Stimulated activated naive CD4-positive, alpha-beta T cell (primary cell): Measurements from ENCODE around the gene STARD3NL.
"Not testable (repeated sequence)": the region's sequence is repeated elsewhere in the genome, so short reads cannot be mapped to it uniquely, and the experiment has no call there.

Experiments used
- DNase-seq, 6 experiments: peaks; one replicate each; lab custom pipeline; 2025; lab: John Stamatoyannopoulos, UW

STARD3NL gene

DNA sequence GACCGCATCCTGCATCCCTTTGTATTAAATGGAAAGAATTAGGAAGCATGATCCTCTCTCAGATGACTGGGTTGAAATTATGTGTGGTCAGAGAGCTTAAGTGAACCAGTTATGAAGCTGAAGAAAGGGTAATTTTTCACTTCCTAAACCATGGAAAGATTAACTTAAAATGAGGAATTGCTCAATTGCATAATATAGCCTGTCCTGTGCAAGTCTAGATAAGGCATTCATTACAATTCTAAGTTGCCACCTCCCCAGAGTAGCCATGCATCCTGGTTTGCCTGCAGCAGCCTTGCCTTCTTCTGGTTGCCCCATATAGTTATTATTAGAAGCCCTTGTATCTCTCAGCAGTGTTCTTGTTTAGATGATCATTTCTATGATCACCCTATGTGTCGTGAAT, 45.3 kb downstream of the STARD3NL start:
- DNase-seq: no peak

DNA sequence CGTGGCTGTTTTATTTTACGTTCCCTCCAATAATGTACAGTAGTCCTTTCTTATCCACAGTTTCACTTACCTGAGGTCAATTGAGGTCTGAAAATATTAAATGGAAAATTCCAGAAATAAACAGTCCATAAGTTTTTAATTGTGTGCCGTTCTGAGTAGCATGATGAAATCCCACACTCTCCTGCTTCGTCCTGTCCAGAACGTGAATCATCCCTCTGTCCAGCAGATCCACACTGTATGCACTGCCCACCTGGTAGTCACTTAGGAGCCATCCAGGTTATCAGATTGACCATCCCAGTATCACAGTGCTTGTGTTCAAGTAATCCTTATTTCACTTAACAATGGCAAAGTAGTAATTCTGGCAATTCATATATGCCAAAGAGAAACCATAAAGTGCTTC, 46.3 kb downstream of the STARD3NL start:
- DNase-seq: no peak

DNA sequence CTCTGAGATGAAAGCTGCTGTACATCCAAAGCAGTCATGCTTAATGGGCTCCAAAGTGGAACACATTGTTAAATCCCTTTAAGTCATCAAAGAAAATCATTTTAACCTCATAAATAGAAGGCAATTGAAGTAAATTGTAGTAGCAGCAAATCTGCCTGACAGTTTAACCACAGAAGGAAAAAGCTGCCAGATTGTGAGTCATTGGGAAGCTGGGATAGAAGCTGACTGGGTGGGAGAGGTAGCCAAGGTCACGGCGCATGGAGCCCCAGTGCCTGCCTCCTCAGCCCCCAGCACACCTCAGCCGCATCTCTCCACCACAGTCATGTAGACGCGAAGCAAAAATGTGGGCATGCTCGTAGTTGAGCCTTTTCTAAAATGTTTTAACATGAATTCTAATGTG, 51.3 kb downstream of the STARD3NL start:
- no peak for DNase-seq

DNA sequence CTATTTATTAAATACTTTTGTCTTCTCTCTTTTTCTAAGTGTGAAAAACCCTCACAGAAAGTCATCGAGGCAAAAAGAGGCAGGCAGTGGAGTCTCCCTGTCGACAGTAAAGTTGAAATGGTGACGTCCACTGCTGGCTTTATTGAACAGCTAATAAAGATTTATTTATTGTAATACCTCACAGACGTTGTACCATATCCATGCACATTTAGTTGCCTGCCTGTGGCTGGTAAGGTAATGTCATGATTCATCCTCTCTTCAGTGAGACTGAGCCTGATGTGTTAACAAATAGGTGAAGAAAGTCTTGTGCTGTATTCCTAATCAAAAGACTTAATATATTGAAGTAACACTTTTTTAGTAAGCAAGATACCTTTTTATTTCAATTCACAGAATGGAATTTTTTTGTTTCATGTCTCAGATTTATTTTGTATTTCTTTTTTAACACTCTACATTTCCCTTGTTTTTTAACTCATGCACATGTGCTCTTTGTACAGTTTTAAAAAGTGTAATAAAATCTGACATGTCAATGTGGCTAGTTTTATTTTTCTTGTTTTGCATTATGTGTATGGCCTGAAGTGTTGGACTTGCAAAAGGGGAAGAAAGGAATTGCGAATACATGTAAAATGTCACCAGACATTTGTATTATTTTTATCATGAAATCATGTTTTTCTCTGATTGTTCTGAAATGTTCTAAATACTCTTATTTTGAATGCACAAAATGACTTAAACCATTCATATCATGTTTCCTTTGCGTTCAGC, 52.0 kb downstream of the STARD3NL start:
- no peak for DNase-seq

DNA sequence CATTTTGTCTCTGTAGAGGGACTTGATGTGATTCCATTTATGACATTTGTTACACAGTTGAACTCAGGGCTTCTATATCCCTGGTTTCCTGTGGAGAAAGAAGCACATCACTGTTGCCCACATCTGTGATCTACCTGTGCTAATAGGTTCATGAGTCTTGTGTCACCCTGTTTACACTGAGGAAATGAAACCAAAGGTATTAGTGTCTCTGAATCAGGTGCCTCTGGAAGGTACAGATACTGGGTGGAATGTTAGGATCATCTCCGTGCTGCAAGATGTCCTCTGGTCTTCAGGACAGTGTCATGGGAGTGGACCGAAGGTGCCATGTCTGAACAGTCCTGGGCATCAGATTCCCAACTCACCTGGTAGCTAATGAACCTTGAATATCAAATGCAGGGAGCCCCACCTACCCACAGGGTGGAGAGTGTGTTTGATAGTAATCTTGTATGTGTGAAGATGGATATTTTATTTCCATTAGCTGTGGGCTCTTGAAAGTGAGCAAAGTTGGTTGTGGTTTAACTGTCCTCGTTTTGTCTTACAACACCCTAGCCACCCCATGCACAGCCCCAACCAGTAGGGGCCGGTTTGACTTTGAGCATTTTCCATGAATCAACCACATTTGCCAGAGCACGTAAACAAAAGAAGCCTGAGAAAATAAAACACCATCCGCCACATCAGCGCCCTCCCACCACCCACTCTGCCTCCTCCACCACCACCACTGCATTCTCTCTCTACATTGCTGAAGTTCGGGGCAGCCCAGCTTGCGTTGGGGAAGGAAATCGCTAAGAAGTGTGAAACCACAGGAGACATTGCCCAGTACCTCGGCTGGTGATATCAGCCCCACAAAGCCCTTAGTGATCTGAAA, 54.7 kb downstream of the STARD3NL start:
- DNase-seq: peak in 4 of 6 experiments; percentile 9 to 41 (median 30)

DNA sequence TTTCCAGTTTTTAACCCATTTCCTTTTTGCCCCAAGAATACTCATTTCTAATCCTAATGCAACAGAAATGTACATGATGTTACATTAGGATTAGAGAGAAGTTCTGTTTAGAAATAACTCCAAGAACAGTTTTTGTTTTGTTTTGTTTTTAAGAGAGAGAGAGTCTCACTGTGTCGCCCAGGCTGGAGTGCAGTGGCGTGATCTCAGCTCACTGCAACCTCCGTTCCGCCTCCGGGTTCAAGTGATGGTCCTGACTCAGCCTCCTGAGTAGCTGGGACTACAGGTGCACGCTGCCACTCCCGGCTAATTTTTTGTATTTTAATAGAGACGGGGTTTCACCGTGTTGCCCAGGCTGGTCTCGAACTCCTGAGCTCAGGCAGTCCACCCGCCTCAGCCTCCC, 56.7 kb downstream of the STARD3NL start:
- DNase-seq: not testable (repeated sequence)

DNA sequence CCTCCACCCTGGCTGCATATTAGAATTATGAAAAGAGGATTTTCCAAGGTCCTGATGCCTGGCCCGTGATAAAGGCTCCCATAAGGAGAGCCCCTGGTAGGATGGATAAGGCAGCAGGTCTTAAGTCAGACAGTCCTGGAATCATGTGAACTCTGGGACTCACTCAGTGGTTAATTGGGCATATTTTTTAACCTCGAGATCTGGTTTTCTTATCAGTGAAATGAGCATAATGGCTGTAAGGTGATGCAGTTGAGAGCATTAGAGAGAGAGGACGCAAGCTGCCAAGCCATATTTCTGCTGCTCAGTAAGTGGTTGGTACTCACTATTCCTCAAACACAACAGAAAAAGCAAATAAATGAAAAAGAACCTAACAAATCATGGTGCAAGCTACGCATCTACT, 57.6 kb downstream of the STARD3NL start:
- DNase-seq: no peak

DNA sequence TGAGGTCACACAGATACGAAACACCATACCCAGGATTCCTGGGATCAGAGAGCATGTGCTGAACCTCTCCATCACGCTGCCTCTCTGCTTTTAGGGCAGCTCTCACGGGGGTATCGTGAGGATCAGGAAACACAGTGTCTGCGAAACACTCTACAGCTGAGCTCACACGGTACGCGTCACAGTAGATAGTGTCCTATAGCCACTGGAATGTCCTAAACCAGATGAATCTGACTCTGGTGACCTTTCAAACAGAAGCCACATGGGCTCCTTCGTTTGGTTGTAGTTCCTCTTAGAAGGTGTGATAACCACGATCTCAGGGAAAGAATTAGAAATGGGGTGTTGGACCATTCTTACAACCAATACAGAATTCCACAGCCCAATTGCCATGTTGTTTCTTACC, 61.1 kb downstream of the STARD3NL start:
- not testable (repeated sequence) for DNase-seq

DNA sequence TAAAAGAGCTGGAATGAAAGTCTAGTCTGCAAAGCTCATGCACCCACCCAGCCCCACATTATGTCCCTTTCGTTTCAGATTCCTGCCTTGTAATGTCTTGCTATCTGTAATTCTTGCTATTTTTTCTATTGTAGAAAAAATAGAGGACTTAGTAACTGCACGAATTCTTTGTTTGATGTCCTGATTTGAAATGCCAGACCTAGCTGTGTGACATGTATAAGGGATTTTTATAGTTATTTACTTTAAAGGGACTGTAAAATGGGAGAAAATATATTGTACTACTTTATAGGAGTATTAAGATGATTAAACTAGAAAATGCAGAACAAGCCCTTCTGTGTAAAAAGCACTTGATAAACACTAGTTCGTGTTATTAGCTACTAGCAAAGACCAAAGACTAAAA, 63.0 kb downstream of the STARD3NL start:
- DNase-seq: no peak

DNA sequence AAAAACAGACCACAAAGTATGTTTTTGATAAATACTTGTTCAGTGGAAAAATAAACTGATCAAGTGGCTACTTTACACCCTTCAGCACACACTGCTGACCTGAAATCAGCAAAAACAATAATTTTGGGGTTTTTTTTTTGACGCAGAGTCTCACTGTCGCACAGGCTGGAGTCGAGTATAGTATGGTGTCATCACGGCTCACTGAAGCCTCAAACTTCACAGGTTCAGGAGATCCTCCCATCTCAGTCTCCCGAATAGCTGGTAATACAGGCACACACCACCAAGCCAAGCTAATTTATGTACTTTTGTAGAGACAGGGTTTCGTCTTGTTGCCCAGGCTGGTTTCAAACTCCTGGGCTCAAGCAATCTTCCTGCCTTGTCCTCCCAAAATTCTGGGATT, 64.8 kb downstream of the STARD3NL start:
- no peak for DNase-seq

DNA sequence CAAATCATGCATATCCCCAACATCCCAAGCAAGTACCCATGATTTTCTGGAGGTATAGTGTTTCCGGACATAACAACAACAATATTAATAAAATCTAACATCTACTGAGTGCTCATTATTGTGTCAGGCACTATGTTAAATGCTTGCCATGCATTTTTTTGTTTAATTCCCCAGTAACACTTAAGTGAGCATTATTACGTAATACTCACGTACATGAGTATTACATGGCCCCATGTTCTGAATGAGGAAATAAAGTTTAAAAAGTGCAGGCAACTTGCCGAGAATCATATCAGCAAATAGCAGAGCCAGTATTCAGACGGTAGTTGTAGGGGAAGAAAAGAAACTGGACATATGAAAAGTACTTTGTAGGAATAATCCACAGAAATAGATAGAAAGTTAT, 65.3 kb downstream of the STARD3NL start:
- not testable (repeated sequence) for DNase-seq

DNA sequence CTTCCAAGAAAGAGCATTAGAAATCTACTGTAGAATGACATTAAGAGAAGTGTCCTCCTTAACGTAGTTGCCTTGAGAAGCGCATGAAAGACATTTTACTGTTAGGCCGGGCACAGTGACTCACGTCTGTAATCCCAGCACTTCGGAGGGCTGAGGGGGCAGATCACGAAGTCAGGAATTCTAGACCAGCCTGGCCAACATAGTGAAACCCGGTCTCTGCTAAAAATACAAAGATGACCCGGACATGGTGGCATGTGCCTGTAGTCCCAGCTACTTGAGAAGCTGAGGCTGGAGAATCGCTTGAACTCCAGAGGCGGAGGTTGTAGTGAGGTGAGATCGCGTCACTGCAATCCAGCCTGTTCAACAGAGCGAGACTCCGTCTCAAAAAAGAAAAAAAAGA, 66.5 kb downstream of the STARD3NL start:
- DNase-seq: no peak

DNA sequence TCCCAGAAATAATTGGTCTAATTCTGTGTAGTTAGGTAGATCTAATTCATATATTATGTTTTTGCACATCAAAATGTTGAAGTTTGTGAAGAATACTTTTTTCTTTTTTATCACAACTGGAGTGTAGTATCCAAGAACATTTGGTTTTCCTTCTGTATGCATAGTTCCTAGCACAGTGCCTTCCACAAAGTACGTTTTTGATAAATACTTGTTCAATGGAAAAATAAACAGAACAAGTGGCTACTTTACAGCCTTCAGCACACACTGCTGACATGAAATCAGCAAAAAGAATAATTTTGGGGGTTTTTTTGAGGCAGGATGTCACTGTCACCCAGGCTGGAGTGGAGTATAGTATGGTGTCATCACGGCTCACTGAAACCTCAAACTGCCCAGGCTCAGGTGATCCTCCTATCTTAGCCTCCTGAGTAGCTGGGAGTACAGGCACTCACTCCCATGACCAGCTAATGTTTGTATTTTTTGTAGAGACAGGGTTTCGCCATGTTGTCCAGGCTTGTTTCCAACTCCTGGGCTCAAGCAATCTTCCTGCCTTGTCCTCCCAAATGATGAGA, 67.4 kb downstream of the STARD3NL start:
- DNase-seq: no peak

DNA sequence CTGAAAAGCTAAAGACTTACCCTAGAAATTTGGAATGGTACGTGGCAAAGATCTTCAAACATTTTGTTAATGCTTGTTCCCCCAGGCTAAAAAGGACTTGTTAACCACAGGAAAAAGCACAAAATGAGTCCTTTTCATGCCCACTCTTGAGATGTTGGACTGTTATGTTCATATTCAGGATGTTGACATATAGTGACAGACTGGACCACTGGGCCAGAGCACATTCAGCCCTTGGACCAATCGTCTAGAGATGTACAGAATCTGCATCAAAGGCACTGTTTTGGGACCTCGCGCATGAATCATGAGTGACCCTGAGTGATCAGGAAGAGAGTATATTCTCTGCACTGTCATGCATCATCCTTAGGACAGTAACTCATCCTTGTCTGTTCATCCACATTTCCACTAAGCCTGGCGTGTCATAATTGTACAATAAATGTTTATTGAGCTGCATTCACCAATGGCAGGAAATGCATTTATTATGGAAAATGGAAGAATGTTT, 70.1 kb downstream of the STARD3NL start:
- no peak for DNase-seq

DNA sequence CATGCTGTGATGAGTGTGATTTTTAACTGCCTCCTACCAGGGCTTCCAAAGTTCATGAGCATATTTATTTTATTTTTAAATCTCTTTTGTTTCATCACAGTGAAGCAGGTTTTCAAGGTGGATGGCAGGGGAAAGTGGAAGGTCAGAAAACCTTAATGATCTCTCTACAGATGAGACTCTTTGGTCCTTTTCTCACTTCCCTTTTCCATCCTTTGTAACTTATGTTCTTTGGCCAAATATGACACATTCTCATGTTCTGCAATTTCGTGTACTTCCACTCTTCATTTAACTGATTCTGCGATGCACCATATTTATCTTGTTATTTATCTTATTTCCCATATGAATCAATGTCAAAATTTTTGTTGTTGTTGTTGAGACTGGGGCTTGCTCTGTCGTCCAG, 71.8 kb downstream of the STARD3NL start:
- DNase-seq: not testable (repeated sequence)

DNA sequence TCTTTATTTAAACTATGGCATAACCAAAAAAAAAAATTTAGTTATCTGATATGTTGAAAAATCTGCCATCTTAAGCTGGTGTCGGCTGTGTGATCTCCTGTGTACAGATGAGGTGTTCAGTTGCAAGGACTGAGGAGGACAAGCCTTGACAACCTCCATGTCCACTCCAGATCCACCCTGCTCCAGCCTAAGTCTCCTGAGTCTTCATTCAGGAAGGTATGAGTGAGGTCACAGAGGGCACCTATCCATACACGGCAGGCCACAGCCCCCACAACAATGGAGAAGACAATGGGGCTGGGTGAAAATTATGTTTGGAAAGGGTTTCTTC, 79.3 kb downstream of the STARD3NL start:
- no peak for DNase-seq

DNA sequence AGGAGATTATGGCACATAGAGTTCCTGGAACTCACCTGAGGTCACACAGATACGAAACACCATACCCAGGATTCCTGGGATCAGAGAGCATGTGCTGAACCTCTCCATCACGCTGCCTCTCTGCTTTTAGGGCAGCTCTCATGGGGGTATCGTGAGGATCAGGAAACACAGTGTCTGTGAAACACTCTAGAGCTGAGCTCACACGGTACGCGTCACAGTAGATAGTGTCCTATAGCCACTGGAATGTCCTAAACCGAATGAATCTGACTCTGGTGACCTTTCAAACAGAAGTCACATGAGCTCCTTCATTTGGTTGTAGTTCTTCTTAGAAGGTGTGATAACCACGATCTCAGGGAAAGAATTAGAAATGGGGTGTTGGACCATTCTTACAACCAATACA, 81.1 kb downstream of the STARD3NL start:
- DNase-seq: not testable (repeated sequence)

DNA sequence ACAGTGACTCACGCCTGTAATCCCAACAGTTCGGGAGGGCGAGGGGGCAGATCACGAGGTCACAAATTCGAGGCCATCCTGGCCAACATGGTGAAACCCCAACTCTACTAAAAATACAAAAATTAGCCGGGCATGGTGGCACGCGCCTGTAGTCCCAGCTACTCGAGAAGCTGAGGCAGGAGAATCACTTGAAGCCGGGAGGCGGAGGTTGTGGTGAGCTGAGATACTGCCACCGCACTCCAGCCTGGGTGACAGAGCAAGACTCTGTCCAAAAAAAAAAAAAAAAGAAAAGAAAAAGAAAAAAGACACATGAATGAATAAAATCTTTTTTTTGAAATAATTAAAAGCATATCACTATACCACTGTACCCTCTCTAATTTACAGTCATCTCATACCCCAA, 83.6 kb downstream of the STARD3NL start:
- DNase-seq: not testable (repeated sequence)

DNA sequence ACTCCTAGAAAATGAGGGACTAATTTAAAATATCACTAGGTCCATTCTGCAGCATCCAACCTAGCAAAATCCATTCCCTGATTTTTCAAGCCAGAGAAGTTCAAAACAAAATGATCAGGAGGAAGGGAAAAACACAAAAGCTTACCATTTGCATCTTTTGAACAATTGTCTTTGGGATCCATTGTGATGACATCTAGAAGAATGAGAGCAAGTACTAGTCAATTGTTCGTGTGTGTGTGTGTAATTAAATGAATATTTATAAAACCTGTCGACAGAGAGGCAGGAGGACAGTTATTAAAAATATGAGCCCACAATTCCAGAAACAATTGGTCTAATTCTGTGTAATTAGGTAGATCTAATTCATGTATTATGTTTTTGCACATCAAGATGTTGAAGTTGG, 84.0 kb downstream of the STARD3NL start:
- DNase-seq: not testable (repeated sequence)

DNA sequence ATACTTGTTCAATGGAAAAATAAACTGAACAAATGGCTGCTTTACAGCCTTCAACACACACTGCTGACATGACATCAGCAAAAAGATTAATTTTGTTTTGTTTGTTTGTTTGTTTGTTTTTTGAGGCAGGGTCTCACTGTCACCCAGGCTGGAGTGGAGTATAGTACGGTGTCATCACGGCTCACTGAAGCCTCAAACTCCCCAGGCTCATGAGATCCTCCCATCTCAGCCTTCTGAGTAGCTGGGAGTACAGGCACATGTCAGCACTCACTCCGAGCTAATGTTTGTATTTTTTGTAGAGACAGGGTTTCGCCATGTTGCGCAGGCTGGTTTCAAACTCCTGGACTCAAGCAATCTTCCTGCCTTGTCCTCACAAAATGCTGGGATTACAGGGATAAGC, 84.5 kb downstream of the STARD3NL start:
- DNase-seq: no peak

DNA sequence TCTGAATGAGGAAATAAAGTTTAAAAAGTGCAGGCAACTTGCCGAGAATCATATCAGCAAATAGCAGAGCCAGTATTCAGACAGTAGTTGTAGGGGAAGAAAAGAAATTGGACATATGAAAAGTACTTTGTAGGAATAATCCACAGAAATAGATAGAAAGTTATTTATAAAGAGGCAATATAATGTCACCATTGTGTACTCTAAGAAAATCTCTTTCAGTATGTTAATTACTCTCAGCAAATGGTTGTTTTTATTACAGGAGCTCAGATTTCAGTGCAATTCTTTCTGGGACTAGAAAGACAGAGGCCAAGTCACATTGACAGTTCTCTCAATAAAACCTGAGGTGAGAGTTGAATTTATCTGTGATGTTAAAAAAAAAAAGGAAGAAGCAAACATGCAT, 85.2 kb downstream of the STARD3NL start:
- DNase-seq: not testable (repeated sequence)

DNA sequence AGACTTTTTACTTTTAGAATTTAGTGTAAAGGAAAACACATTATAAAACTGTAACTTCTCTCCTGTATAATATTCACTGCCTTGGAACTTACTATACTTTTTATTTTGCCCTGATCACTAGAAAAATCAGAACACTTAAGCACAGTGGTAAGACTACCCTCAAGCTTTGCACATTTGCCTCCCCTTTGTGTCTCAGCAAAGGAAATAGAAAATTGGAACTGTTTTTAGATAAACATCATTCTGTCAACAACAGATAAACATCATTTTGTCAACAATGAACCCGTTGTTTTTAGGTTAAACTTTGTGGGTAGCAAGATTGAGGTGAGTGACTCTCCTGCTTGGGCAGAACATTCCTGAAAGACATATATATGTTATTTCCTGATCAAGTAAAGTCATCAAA, 86.6 kb downstream of the STARD3NL start:
- not testable (repeated sequence) for DNase-seq

DNA sequence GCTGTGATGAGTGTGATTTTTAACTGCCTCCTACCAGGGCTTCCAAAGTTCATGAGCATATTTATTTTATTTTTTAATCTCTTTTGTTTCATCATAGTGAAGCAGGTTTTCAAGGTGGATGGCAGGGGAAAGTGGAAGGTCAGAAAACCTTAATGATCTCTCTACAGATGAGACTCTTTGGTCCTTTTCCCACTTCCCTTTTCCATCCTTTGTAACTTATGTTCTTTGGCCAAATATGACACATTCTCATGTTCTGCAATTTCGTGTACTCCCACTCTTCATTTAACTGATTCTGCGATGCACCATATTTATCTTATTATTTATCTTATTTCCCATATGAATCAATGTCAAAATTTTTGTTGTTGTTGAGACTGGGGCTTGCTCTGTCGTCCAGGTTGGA, 87.9 kb downstream of the STARD3NL start:
- not testable (repeated sequence) for DNase-seq
